ENCODE measurements around the gene KCNC2.

Gene KCNC2

DNA sequence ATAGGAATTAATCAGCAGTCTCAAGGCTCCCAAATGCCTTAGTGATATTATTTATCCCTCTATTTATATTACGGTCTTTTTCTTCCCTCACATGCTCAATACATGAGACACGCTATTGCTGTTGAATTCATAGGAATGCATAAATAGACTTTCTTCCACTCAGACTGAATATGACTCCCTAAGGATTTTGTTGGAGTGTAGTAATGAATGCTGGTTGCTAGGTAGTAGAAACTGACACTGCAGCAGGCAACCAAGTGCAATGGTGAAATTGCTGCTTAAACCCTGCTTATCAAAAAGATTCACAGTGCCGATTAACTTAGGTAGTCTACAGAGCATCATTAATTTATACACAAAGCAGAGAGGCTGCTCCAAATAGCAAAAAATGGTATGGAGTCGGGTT lies 168.2 kb downstream of the KCNC2 start:
- TF ChIP-seq, protein P1, sequence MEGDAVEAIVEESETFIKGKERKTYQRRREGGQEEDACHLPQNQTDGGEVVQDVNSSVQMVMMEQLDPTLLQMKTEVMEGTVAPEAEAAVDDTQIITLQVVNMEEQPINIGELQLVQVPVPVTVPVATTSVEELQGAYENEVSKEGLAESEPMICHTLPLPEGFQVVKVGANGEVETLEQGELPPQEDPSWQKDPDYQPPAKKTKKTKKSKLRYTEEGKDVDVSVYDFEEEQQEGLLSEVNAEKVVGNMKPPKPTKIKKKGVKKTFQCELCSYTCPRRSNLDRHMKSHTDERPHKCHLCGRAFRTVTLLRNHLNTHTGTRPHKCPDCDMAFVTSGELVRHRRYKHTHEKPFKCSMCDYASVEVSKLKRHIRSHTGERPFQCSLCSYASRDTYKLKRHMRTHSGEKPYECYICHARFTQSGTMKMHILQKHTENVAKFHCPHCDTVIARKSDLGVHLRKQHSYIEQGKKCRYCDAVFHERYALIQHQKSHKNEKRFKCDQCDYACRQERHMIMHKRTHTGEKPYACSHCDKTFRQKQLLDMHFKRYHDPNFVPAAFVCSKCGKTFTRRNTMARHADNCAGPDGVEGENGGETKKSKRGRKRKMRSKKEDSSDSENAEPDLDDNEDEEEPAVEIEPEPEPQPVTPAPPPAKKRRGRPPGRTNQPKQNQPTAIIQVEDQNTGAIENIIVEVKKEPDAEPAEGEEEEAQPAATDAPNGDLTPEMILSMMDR (conservative IDR thresholded peaks at IDR 0.05; ENCODE audit: low read depth), result no peak
- POLR2A ChIA-PET (ENCODE audit: low non-redundant PET), result no interaction called here
- CTCF ChIA-PET, result no interaction called here

DNA sequence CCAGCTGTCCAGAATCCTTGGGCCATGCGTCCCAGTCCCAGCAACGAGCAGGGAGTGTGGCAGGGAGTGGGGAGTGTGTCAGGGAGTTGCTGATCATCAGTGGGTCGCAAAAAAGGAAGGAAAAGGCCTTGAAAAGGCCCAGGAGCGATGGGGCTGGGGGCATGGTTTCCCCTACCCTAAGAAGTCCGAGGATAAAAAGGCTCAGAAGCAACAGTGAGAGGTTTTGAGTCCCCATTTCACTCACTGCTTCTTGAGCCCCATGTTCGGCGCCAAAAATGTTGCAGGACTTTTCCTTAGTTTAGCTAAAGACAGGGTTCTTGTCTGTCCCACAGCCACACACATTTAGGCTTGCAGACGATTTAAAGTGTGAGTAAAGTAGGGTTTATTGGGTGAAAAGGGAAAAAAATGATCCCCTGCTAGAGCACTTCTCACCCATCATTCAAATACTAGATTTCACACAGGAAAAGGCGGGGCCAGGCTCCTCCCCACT lies 189.5 kb downstream of the KCNC2 start:
- TF ChIP-seq, protein P1 (conservative IDR thresholded peaks at IDR 0.05; ENCODE audit: low read depth), result no peak
- no peak overlapping the region for H3K27ac ChIP-seq
- no peak for DNase-seq (ENCODE audit: low spot score)
- ChIA-PET POLR2A (ENCODE audit: low non-redundant PET) (no interaction called here), CTCF (no interaction called here)

More for the DNA sequence above, 168.2 kb downstream of the KCNC2 start:
- H3K27ac ChIP-seq, result no peak overlapping the region
- no peak for DNase-seq (ENCODE audit: low spot score)

DNA sequence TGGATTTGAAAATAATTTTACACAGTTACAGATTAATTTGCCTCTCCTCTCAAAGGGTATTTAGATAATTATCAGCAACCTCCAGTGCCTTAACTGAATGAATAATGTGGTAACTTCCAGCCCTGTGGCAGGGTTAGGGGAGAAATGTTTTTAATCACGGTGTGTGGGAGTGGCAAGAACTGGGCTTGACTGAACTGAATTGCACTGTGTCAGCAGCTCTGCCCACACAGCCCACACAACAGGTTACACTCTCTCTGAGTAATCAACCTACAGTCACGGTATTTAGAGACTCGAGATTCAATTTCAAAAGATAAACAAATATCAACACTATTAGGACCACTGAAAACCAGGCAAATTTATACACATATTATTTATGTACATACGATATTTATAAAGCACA lies 198.5 kb downstream of the KCNC2 start:
- ChIA-PET POLR2A (ENCODE audit: low non-redundant PET) (no interaction called here), CTCF (no interaction called here)
- TF ChIP-seq, protein P1 (conservative IDR thresholded peaks at IDR 0.05; ENCODE audit: low read depth), result no peak
- H3K27ac ChIP-seq, result no peak overlapping the region
- DNase-seq (ENCODE audit: low spot score), result no peak

DNA sequence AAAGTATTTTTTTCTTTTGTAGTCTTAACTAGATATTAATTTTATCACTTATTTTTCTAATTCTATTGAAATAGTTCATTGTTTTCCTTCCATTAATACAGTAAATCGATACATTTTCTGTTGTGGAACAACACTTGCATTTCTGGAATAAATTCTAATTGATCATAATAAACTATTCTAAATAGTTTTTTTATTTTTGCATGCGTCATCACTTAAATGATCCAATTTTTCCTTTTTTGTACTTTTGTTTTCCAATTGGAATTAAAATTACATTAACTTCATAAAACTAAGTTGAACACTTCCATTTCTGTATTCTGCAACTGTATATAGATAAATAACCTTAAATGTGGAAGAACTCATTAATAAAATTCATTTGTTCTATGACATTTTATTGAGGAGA lies 202.5 kb downstream of the KCNC2 start:
- TF ChIP-seq, protein P1 (conservative IDR thresholded peaks at IDR 0.05; ENCODE audit: low read depth), result no peak
- ChIA-PET POLR2A (ENCODE audit: low non-redundant PET) (no interaction called here), CTCF (no interaction called here)
- no peak for DNase-seq (ENCODE audit: low spot score)
- no peak overlapping the region for H3K27ac ChIP-seq

DNA sequence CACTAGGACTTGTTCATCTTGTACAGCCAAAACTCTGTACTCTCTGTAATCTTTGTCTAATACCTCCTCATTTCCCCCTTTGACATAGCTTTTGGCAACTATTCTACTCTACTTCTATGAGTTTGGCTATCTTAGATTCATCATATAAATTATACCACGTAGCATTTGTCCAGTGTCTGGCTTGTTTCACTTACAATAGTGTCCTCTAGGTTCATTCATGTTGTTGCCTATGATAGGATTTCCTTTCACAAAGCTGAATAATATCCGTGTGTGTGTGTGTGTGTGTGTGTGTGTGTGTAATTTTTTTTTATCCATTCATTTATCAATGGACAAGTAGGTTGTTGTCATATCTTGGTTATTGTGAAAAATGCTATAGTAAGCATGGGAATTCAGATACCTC lies 209.5 kb downstream of the KCNC2 start:
- POLR2A ChIA-PET (ENCODE audit: low non-redundant PET), result no interaction called here
- TF ChIP-seq, protein P1 (conservative IDR thresholded peaks at IDR 0.05; ENCODE audit: low read depth), result no peak
- no peak for DNase-seq (ENCODE audit: low spot score)
- H3K27ac ChIP-seq, result no peak overlapping the region
- CTCF ChIA-PET, result no interaction called here

DNA sequence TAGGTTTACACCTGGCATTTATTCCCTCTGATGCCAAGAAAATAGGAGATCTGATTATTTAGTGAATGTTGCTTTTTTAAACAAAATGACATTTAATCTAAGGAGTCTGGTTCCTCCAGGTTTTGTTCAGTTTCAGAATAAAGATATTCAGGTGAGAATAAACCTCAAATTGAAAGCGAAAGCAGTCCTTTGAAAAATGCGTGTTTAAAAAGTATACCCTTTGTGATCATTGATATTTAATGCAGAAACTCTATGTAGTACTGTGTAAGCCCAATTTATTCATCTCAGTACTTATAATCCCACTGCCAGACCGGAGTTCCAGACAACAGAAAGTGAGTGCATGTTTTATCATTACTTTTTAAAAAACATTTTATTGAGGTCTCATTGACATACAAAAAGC lies 210.2 kb downstream of the KCNC2 start:
- TF ChIP-seq, protein P1 (conservative IDR thresholded peaks at IDR 0.05; ENCODE audit: low read depth), result no peak
- ChIA-PET CTCF (no interaction called here), POLR2A (ENCODE audit: low non-redundant PET) (no interaction called here)
- DNase-seq (ENCODE audit: low spot score), result no peak
- H3K27ac ChIP-seq, result no peak overlapping the region
